HepG2 (cell line): Measurements from ENCODE around the gene PLXND1. TPM values are rescaled to one million over a fixed set of nuclear protein-coding genes. Genes with fewer than 3 reads are reported as not detected.

Experiments used
- BCL6 ChIP-seq: IDR thresholded peaks from 2 replicates; pipeline ENCODE4 v1.6.1; 2016; ENCODE audit warnings: missing genetic modification reagents, missing compliant biosample characterization
- CREM ChIP-seq, 2 experiments: sonication (generic) in 1 of 2; formaldehyde crosslinking in 1 of 2; IDR thresholded peaks; 2 replicates each; pipeline versions ENCODE4 v1.4.0 to v1.6.1; 2016 to 2020; ENCODE audit warnings: antibody characterized with exemption in 1 of 2, mild to moderate bottlenecking in 1 of 2, missing genetic modification reagents in 1 of 2
- HOXD1 ChIP-seq: sonication (generic); formaldehyde crosslinking; IDR thresholded peaks from 2 replicates; pipeline ENCODE4 v1.5.0; 2020; ENCODE audit warnings: missing genetic modification reagents
- MZF1 ChIP-seq: sonication (generic); formaldehyde crosslinking; IDR thresholded peaks from 2 replicates; pipeline ENCODE4 v1.8.1; 2023; ENCODE audit warnings: mild to moderate bottlenecking, missing genetic modification reagents, borderline replicate concordance
- NPAS2 ChIP-seq: sonication (generic); formaldehyde crosslinking; IDR thresholded peaks from 2 replicates; pipeline ENCODE4 v1.8.0; 2022; ENCODE audit warnings: mild to moderate bottlenecking, missing genetic modification reagents, borderline replicate concordance
- POLR2AphosphoS5 ChIP-seq: IDR thresholded peaks from 2 replicates; pipeline ENCODE4 v1.6.1; 2012; ENCODE audit warnings: low read depth, low read length
- RBM22 ChIP-seq: fragments of 200-400 bp; formaldehyde crosslinking; optimal IDR thresholded peaks from 2 replicates; pipeline ENCODE3; 2017; ENCODE audit warnings: mild to moderate bottlenecking, low read length, moderate library complexity
- REXO4 ChIP-seq: sonication (generic); formaldehyde crosslinking; IDR thresholded peaks from 2 replicates; pipeline ENCODE4 v1.8.0; 2022; ENCODE audit warnings: missing genetic modification reagents, mild to moderate bottlenecking, borderline replicate concordance
- RFX1 ChIP-seq: fragments of 450-650 bp; IDR thresholded peaks from 2 replicates; pipeline ENCODE4 v1.6.1; 2017
- ZNF510 ChIP-seq: sonication (generic); formaldehyde crosslinking; IDR thresholded peaks from 2 replicates; pipeline ENCODE4 v1.4.0; 2020; ENCODE audit warnings: low read depth, mild to moderate bottlenecking, missing genetic modification reagents
- ZSCAN21 ChIP-seq: sonication (generic); formaldehyde crosslinking; IDR thresholded peaks from 2 replicates; pipeline ENCODE4 v1.8.0; 2022; ENCODE audit warnings: mild to moderate bottlenecking, missing genetic modification reagents, moderate library complexity, borderline replicate concordance
- polyA plus RNA-seq, 8 experiments: library from polyadenylated mRNA; depleted of rRNA in 3 of 8; stranded (reverse) in 7 of 8; unstranded in 1 of 8; fragments of >200 nt; fragmentation: Illumina TruSeq in 4 of 8; extraction: Trizol in 4 of 8; gene quantifications; 2 replicates each; pipeline versions ENCODE4 v1.2.1 to v1.2.3, GENCODE V29; 2011 to 2016; ENCODE audit warnings: low read depth in 4 of 8, missing spikeins in 1 of 8, mixed read lengths in 1 of 8; ENCODE audit not compliant: insufficient read depth in 1 of 8
- total RNA-seq, 5 experiments: library from RNA; depleted of rRNA; stranded (reverse); fragments of >200 nt; fragmentation: Illumina TruSeq; extraction: Trizol; gene quantifications; 2 replicates each; pipeline ENCODE4 v1.2.3, GENCODE V29; 2016; ENCODE audit warnings: low read depth in 1 of 5
- TF ChIP-seq, protein P1 (sequence below): sonication (generic); formaldehyde crosslinking; IDR thresholded peaks from 2 replicates; pipeline ENCODE4 v1.9.0; 2022; ENCODE audit warnings: missing genetic modification reagents, mild to moderate bottlenecking, borderline replicate concordance
- TF ChIP-seq, protein P2 (sequence below): sonication (generic); formaldehyde crosslinking; IDR thresholded peaks from 2 replicates; pipeline ENCODE4 v1.4.0; 2020; ENCODE audit warnings: mild to moderate bottlenecking, low read depth, missing genetic modification reagents
- TF ChIP-seq, protein P3 (sequence below): sonication (generic); formaldehyde crosslinking; IDR thresholded peaks from 2 replicates; pipeline ENCODE4 v1.9.0; 2022; ENCODE audit warnings: low read depth, missing genetic modification reagents
- TF ChIP-seq, protein P4 (sequence below): sonication (generic); formaldehyde crosslinking; IDR thresholded peaks from 2 replicates; pipeline ENCODE4 v1.8.1; 2023; ENCODE audit warnings: missing genetic modification reagents, inconsistent platforms, borderline replicate concordance
- TF ChIP-seq, protein P5 (sequence below): IDR thresholded peaks from 2 replicates; pipeline ENCODE4 v1.6.1; 2016; ENCODE audit warnings: missing genetic modification reagents, missing compliant biosample characterization
- TF ChIP-seq, protein P6 (sequence below): sonication (generic); formaldehyde crosslinking; IDR thresholded peaks from 2 replicates; pipeline ENCODE4 v1.8.0; 2022; ENCODE audit warnings: missing genetic modification reagents, mild to moderate bottlenecking, inconsistent platforms, borderline replicate concordance
- TF ChIP-seq, protein P7 (sequence below): sonication (generic); formaldehyde crosslinking; IDR thresholded peaks from 2 replicates; pipeline ENCODE4 v1.4.0; 2020; ENCODE audit warnings: missing genetic modification reagents

The PLXND1 gene
- total and polyA plus RNA-seq, 2 of the 13 experiments (the other 11 are each of a cell fraction or from before 2014, with no cell fraction given), result 15.9 to 42.0 TPM

DNA sequence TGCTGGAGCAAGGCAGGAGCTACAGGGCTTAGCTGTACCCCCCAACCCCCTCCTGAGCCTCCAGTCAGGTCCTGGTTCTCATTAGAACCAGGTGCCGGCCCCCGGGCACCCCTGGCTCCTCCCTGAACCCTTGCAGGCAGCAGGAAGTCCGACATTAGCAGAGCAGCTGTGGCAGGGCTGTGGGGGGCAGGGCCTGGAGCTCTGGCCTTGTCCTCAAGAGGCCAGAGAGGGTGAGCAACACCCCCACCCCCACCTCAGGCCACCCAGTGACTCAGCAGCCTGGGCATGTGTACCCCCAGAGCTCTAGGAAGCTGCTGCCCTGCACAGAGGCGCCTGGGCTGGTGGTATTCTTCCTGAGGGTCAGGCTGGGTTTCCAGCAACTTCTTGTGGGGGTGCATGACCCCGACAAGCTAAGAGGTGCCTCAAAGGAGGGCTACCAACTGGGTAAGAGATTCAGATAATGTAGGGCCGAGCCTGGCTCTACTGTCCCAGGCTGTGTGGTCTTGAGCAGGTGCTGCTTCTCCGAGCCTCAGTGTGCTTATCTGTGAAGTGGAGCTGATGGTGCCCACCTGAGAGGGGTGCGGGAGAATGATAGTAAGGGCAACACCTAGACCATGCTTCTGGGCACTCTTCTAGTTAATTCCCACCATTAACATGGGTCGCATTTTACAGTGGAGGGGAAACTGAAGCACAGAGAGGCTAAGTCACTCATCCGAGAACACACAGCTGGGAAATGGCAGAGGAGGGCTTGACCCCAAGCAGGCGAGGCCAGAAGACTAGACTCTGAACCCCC is 47.5 kb downstream of the PLXND1 start (continued):
- TF ChIP-seq, protein P1, sequence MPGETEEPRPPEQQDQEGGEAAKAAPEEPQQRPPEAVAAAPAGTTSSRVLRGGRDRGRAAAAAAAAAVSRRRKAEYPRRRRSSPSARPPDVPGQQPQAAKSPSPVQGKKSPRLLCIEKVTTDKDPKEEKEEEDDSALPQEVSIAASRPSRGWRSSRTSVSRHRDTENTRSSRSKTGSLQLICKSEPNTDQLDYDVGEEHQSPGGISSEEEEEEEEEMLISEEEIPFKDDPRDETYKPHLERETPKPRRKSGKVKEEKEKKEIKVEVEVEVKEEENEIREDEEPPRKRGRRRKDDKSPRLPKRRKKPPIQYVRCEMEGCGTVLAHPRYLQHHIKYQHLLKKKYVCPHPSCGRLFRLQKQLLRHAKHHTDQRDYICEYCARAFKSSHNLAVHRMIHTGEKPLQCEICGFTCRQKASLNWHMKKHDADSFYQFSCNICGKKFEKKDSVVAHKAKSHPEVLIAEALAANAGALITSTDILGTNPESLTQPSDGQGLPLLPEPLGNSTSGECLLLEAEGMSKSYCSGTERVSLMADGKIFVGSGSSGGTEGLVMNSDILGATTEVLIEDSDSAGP (CRISPR knock-in tag), result no peak
- no peak for TF ChIP-seq MZF1 (CRISPR knock-in tag)
- TF ChIP-seq, protein P2, sequence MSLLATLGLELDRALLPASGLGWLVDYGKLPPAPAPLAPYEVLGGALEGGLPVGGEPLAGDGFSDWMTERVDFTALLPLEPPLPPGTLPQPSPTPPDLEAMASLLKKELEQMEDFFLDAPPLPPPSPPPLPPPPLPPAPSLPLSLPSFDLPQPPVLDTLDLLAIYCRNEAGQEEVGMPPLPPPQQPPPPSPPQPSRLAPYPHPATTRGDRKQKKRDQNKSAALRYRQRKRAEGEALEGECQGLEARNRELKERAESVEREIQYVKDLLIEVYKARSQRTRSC (CRISPR knock-in tag), result no peak
- no peak for TF ChIP-seq HOXD1 (CRISPR knock-in tag)
- TF ChIP-seq CREM (IDR thresholded peaks at IDR 0.05), result no peak
- TF ChIP-seq CREM (CRISPR knock-in tag; IDR thresholded peaks at IDR 0.05), result no peak
- TF ChIP-seq RFX1, result no peak
- TF ChIP-seq BCL6 (CRISPR knock-in tag), result peak; percentile 32; the same call in 1 of the 2 replicates
- TF ChIP-seq, protein P3, sequence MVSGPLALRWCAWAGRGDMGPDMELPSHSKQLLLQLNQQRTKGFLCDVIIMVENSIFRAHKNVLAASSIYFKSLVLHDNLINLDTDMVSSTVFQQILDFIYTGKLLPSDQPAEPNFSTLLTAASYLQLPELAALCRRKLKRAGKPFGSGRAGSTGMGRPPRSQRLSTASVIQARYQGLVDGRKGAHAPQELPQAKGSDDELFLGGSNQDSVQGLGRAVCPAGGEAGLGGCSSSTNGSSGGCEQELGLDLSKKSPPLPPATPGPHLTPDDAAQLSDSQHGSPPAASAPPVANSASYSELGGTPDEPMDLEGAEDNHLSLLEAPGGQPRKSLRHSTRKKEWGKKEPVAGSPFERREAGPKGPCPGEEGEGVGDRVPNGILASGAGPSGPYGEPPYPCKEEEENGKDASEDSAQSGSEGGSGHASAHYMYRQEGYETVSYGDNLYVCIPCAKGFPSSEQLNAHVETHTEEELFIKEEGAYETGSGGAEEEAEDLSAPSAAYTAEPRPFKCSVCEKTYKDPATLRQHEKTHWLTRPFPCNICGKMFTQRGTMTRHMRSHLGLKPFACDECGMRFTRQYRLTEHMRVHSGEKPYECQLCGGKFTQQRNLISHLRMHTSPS, result peak; percentile 90
- TF ChIP-seq POLR2AphosphoS5, result no peak
- TF ChIP-seq NPAS2, result no peak
- 0 out of 2 replicates have a peak, but pooled peaks have one; percentile 21 for TF ChIP-seq ZSCAN21 (CRISPR knock-in tag)
- TF ChIP-seq, protein P4, sequence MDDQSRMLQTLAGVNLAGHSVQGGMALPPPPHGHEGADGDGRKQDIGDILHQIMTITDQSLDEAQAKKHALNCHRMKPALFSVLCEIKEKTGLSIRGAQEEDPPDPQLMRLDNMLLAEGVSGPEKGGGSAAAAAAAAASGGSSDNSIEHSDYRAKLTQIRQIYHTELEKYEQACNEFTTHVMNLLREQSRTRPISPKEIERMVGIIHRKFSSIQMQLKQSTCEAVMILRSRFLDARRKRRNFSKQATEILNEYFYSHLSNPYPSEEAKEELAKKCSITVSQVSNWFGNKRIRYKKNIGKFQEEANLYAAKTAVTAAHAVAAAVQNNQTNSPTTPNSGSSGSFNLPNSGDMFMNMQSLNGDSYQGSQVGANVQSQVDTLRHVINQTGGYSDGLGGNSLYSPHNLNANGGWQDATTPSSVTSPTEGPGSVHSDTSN (CRISPR knock-in tag), result no peak
- TF ChIP-seq, protein P5, sequence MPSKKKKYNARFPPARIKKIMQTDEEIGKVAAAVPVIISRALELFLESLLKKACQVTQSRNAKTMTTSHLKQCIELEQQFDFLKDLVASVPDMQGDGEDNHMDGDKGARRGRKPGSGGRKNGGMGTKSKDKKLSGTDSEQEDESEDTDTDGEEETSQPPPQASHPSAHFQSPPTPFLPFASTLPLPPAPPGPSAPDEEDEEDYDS (CRISPR knock-in tag), result no peak
- TF ChIP-seq, protein P6, sequence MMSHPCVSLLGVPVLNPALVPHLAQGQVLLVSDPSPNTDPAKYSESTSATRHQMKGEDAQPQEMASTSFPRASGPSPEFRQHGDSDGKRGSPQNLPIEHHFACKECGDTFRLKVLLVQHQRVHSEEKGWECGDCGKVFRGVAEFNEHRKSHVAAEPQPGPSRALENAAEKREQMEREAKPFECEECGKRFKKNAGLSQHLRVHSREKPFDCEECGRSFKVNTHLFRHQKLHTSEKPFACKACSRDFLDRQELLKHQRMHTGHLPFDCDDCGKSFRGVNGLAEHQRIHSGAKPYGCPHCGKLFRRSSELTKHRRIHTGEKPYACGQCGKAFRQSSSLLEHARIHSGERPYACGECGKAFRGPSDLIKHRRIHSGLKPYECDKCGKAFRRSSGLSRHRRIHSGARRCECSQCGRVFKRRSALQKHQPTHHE (CRISPR knock-in tag), result no peak
- TF ChIP-seq ZNF510 (CRISPR knock-in tag), result no peak
- no peak for TF ChIP-seq REXO4 (CRISPR knock-in tag)
- TF ChIP-seq, protein P7, sequence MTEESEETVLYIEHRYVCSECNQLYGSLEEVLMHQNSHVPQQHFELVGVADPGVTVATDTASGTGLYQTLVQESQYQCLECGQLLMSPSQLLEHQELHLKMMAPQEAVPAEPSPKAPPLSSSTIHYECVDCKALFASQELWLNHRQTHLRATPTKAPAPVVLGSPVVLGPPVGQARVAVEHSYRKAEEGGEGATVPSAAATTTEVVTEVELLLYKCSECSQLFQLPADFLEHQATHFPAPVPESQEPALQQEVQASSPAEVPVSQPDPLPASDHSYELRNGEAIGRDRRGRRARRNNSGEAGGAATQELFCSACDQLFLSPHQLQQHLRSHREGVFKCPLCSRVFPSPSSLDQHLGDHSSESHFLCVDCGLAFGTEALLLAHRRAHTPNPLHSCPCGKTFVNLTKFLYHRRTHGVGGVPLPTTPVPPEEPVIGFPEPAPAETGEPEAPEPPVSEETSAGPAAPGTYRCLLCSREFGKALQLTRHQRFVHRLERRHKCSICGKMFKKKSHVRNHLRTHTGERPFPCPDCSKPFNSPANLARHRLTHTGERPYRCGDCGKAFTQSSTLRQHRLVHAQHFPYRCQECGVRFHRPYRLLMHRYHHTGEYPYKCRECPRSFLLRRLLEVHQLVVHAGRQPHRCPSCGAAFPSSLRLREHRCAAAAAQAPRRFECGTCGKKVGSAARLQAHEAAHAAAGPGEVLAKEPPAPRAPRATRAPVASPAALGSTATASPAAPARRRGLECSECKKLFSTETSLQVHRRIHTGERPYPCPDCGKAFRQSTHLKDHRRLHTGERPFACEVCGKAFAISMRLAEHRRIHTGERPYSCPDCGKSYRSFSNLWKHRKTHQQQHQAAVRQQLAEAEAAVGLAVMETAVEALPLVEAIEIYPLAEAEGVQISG, result peak; percentile 29; the same call in 1 of the 2 replicates
- no peak for TF ChIP-seq RBM22
